TTC549 (cell line): ENCODE results near the gene DMXL1.
A peak's percentile ranks its signal among the peaks of the same experiment; 100 is the strongest.
"Not testable (repeated sequence)": the region's sequence is repeated elsewhere in the genome, so short reads cannot be mapped to it uniquely, and the experiment has no call there.

Source experiments
- FAIRE-seq: peaks from 2 replicates; lab custom pipeline; 2012; peaks lifted over from hg19 to GRCh38; lab: Jason Lieb, UNC

The DMXL1 gene

DNA sequence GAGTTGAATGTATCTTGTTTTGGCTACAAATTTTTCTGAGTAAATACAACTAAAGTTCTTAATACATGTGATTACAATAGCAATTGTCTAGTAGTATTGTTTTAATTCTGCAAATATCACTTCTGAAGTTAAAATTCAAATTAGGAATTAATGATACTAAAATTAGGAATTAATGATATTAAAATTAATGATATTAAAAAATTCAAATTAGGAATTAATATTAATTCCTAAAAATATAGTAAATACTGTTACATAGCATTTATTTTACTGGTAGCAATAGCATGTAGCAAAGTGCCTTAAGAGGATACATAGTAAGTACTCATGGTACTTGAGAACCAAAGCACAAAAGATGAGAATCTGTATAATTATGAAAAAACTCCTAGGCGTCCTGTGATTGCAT is 136.2 kb downstream of the DMXL1 start:
- no peak for FAIRE-seq

DNA sequence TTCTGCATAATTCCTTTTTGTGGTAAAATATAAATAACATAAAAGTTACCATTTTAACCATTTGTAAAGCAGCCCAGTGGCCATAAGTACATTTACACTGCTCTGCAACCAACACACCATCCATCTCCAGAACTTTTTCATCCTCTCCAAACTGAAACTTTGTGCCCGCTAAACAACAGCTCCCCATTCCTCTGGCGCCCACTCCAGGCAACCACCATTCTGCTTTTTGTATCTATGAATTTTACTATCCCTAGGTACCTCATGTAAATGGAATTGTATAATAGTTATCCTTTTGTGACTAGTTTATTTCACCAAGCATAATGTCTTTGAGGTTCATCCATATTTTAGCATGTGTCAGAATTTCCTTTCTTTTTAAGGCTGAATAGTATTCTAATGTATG is 141.1 kb downstream of the DMXL1 start:
- FAIRE-seq: no peak

DNA sequence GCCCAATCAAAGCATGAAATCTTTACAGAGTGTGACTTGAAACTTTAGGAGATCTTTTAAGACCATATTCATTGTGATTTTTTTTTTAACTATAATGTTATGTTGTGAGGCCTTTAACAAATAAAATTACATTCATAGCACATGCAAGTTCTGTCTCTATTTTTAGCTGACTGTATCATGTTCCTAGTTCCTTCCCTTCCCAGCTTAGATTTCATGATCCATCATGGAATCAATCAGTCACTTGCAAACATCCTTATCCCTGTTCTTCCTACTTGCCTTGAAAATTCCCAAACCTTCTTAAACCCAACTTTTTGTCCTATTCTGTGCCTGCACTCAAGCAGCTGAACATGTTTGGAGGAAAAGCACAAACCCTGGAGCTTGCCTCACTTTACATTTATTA is 141.8 kb downstream of the DMXL1 start:
- FAIRE-seq: no peak

GRCh38 chr5:119217183-119217582 is 146.3 kb downstream of the DMXL1 start:
- no peak for FAIRE-seq

GRCh38 chr5:119218830-119219782 is 148.2 kb downstream of the DMXL1 start:
- FAIRE-seq: no peak

DNA sequence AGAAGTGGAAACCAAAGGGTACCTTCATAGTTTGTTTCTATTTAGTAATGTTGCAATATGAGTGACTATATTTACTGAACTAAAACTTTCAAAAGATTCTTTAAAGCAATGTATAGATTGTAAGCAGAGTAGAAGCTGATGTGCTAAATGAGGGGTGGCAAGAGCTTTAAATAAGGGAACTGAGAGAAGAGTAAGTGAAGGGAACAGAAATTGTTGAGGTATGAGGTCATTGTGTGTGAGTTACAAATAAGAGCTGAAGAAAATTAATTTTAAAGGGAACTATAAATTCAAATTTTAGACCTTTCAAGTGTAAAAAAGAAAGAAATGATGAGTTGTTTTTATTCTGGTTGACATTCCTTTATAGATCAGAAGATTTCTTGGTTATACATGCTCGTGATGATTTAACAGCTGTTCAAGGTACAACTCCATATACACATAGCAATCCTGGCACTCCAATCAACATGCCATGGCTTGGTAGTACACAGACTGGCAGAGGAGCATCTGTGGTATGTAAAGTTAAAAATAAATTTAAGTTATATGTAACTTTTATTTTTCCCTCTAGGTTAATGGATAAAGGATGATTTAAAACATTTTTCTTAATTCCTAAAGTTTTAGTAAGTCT is 149.8 kb downstream of the DMXL1 start:
- no peak for FAIRE-seq

DNA sequence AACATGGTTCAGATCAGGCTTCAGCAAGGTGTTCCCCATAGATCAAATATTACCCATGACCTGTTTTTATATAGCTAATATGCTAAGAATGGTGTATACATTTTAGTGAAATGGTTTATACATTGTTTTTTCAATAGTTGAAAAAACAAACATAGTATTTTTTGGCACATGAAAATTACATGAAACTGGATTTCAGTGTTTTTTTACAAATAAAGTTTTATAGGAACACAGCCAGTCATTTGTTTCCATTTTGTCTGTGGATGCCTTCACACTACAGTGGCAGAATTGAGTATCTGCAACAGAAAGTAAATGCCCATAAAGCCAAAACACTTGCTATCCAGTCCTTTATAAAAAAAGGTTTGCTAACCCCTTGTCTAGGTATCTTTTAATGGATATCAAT is 150.4 kb downstream of the DMXL1 start:
- no peak for FAIRE-seq

GRCh38 chr5:119229950-119230349 is 159.1 kb downstream of the DMXL1 start:
- no peak for FAIRE-seq

DNA sequence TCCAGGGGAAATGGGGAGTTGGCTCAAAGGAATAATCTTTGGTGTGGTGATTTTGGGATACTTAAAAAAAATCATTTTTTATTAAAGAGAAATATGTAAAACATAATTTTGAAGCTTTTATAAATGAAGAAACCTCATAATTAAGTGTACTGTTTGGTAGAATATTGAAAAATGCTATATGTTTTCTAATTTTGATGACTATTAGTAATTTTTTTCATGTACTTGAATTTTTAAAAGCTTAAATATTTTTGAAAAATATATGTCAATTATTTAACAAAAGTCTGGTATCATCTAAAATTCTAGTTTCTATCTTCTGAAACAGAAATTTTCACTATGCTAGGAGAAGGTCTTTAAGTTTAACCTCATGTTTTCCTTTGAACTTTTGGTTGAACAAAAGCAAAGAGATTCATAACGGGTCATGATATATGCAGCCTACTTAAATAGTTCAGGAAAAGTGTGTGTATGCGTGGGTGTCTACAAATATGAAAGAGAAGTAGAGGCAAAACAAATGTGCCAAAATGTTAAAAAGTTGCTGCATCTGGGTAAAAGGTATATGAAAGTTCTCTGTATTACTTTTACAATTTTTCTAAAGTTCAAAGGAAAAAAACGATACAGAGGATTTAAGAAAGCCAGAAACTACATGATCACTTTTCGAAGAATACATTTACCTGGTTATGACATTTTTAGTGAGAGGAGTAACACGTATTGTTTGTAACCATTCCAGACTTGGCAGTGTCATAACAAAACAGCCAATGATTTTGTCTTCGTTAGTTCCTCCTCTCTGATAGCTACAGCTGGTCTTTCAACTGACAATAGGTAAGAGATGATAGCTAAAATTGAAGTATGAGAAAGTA is 167.6 kb downstream of the DMXL1 start:
- FAIRE-seq: no peak

DNA sequence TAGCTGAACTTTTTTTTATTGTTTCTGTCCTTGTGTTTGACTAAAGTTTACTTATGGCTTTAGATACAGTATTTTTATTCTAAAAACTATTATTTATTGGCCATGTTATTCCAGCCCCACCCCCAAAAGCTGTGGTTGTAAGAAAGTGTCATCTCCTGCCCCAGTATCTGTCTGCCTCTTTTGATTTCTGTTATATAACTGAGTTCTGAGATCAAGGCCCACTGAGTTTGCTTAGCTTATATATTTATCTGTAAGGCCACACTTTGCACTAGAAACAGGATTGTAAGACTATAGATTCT is 168.2 kb downstream of the DMXL1 start:
- no peak for FAIRE-seq

DNA sequence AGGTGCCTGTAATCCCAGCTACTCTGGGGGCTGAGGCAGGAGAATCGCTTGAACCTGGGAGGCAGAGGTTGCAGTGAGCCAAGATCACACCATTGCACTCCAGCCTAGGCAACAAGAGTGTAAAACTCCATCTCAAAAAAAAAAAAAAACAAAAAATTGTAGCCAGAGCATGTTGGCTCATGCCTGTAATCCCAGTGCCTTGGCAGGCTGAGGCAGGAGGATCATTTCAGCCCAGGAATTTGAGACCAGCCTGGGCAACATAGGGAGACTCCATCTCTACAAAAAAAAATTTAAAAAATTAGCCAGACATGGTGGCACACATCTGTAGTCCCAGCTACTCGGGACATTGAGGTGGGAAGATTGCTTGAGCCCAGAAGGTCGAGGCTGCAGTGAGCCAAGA is 168.9 kb downstream of the DMXL1 start:
- not testable (repeated sequence) for FAIRE-seq

- FAIRE-seq: no peak
Observed at GRCh38 chr5:119243888-119244287, 173.0 kb downstream of the DMXL1 start.

DNA sequence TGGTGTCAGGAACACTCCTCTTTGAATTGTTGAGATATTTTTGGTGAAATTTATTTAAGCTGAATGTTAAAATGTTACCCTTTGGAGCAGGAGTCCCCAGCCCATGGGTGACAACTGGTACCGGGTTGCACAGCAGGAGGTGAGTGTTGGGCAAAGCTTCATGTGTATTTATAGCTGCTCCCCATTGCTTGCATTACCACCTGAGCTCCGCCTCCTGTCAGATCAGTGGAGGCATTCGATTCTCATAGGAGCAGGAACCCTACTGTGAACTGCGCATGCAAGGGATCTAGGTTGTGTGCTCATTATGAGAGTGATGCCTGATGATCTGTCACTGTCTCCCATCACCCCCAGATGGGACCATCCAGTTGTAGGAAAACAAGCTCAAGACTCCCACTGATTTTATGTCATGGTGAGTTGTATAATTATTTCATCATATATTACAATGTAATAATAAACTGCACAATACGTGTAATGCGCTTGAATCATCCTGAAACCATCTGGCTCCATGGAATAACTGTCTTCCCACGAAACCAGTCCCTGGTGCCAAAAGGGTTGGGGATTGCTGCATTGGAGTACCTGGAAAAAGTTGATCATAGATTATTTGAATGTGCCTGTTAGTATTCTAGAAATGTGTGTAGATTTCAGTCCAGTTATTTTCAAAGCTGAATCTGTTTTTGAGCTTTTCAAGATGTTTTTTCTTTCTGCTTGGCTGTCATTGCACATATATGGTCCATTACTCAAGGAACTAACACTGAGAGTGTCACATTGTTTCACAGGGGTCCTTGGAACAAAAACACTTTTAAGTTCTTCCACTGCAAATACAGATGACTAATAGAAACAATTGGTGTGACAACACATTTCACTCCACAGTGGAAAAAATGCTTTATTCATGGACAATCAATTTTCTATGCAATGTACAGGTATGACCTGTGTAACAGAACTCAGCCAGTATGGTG is 180.3 kb downstream of the DMXL1 start:
- no peak for FAIRE-seq

- FAIRE-seq: no peak
Observed at GRCh38 chr5:119255571-119256356, 184.9 kb downstream of the DMXL1 start.

DNA sequence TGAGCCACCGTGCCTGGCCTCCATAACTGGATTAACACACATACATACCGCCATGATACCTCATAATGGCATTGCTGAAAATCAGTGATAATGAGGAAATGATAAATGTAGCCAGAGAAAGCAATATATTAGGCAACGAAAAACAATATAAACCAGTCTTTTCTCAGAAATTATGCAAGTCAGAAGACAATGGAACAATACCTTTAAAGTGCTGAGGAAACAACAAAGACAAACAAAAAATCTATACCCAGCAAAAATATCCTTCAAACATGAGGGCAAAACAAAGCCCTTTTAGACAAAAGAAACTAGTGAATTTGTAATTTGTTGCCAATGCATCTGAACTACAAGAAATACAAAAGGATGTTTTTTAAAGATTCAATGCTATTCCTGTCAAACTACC is 186.7 kb downstream of the DMXL1 start:
- FAIRE-seq: no peak

DNA sequence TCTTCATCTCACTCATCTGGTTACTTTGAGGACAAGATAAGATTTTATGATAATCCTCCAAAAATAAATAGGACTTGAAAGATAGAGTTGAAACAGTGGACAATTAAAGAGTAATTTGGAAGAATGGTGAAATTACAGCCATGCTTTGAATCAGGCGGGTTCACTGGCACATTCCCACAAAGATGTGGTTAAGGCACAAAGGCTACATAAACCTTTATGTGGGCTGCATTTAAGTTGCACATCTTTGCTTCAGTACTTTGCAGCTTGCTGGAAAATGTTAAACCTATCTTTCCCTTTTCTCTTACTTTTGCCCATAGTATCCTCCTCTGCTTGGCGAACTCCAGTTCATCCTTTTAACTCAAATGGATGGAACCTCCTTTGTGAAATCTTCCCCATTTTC is 192.8 kb downstream of the DMXL1 start:
- no peak for FAIRE-seq

DNA sequence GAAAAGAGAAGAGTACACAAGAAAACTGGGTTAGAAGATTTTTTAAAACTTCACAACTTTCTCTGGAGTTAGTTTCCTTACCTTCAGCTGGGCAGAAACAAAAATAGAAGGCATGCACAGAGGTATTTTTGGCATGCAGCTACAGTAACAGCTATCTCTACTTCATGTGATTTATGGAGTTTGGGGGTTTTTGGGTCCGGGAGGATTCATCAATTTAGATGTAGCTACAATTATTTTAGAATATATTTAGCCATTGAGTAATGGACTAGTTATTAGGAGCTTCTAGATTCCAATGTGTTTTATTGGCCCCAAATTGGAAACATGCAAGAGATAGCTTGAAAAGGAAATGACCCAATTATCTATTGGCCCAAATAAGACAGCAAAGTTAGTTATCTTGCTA is 193.3 kb downstream of the DMXL1 start:
- no peak for FAIRE-seq

DNA sequence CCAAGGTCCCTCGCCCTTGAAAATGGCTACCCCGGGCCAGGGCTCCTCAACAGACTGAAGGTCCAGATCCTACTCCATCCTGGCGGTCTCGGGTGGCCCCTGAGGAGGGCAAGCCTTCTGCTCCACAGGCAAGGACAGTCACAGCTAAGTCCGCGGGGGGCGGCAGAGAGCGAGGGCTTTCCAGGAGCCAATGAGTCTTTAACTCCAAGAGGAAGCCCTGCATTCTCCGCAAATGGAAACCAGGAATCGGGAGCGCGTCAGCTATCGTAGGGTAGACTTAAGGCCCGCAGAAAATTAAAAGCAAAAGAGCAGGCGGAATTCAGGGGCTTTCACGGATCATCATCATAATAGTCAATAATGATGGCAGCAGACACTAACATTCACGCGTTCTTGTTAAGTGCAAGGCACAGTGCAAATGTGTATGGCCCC is 197.1 kb downstream of the DMXL1 start:
- FAIRE-seq: peak; percentile 74

GRCh38 chr5:119268387-119269060 is 197.6 kb downstream of the DMXL1 start:
- no peak for FAIRE-seq
